ENCODE measurements around the gene PTPN2.
"Not testable (repeated sequence)": the region's sequence is repeated elsewhere in the genome, so short reads cannot be mapped to it uniquely, and the experiment has no call there.

Gene PTPN2

GRCh38 chr18:12901208-12901607 is 17.2 kb upstream of the PTPN2 start:
- in situ Hi-C loops (cut with HindIII; ENCODE audit: low pct_ligation_motif_present, low pct_unique_long_range_greater_than_20kb, low sequenced_read_pairs): loop anchor here (25.0 kb wide), 1 partner anchor 164 kb away; no protein-coding TSS in a partner anchor
- DNase-seq: not testable (repeated sequence)

- DNase-seq; in situ Hi-C loops (cut with HindIII; ENCODE audit: low pct_ligation_motif_present, low pct_unique_long_range_greater_than_20kb, low sequenced_read_pairs): not testable (repeated sequence)
Measured at GRCh38 chr18:12896784-12897333, 12.8 kb upstream of the PTPN2 start.

- no peak for DNase-seq
- in situ Hi-C loops (cut with HindIII; ENCODE audit: low pct_ligation_motif_present, low pct_unique_long_range_greater_than_20kb, low sequenced_read_pairs): no loop called here
Measured at GRCh38 chr18:12895626-12896025, 11.6 kb upstream of the PTPN2 start.

- in situ Hi-C loops (cut with HindIII; ENCODE audit: low pct_ligation_motif_present, low pct_unique_long_range_greater_than_20kb, low sequenced_read_pairs): no loop called here
- no peak for DNase-seq
Measured at GRCh38 chr18:12895014-12895413, 11.0 kb upstream of the PTPN2 start.

GRCh38 chr18:12891561-12891960 is 7.5 kb upstream of the PTPN2 start:
- in situ Hi-C loops (cut with HindIII; ENCODE audit: low pct_ligation_motif_present, low pct_unique_long_range_greater_than_20kb, low sequenced_read_pairs): no loop called here
- no peak for DNase-seq

- no peak for DNase-seq
- in situ Hi-C loops (cut with HindIII; ENCODE audit: low pct_ligation_motif_present, low pct_unique_long_range_greater_than_20kb, low sequenced_read_pairs): no loop called here
Measured at GRCh38 chr18:12890964-12891363, 6.9 kb upstream of the PTPN2 start.

- DNase-seq: peak; percentile 22
- in situ Hi-C loops (cut with HindIII; ENCODE audit: low pct_ligation_motif_present, low pct_unique_long_range_greater_than_20kb, low sequenced_read_pairs): no loop called here
Measured at GRCh38 chr18:12886498-12887126, 2.6 kb upstream of the PTPN2 start.

GRCh38 chr18:12885500-12885899 is 1.5 kb upstream of the PTPN2 start:
- in situ Hi-C loops (cut with HindIII; ENCODE audit: low pct_ligation_motif_present, low pct_unique_long_range_greater_than_20kb, low sequenced_read_pairs): no loop called here
- DNase-seq: no peak

- in situ Hi-C loops (cut with HindIII; ENCODE audit: low pct_ligation_motif_present, low pct_unique_long_range_greater_than_20kb, low sequenced_read_pairs): no loop called here
Measured at GRCh38 chr18:12884406-12885323, 628 bp upstream of the PTPN2 start.

GRCh38 chr18:12883372-12883683 is 709 bp downstream of the PTPN2 start:
- DNase-seq: peak; percentile 18
- in situ Hi-C loops (cut with HindIII; ENCODE audit: low pct_ligation_motif_present, low pct_unique_long_range_greater_than_20kb, low sequenced_read_pairs): no loop called here

More at GRCh38 chr18:12884406-12885323, 628 bp upstream of the PTPN2 start:
- no peak for DNase-seq

- DNase-seq: no peak
- in situ Hi-C loops (cut with HindIII; ENCODE audit: low pct_ligation_motif_present, low pct_unique_long_range_greater_than_20kb, low sequenced_read_pairs): no loop called here
Measured at GRCh38 chr18:12882453-12883371, 1.3 kb downstream of the PTPN2 start.

- no peak for DNase-seq
- in situ Hi-C loops (cut with HindIII; ENCODE audit: low pct_ligation_motif_present, low pct_unique_long_range_greater_than_20kb, low sequenced_read_pairs): no loop called here
Measured at GRCh38 chr18:12880541-12880910, 3.5 kb downstream of the PTPN2 start.

- in situ Hi-C loops (cut with HindIII; ENCODE audit: low pct_ligation_motif_present, low pct_unique_long_range_greater_than_20kb, low sequenced_read_pairs): no loop called here
Measured at GRCh38 chr18:12879840-12880540, 4.0 kb downstream of the PTPN2 start.

GRCh38 chr18:12874992-12875391 is 9.0 kb downstream of the PTPN2 start:
- in situ Hi-C loops (cut with HindIII; ENCODE audit: low pct_ligation_motif_present, low pct_unique_long_range_greater_than_20kb, low sequenced_read_pairs): not testable (repeated sequence)

More at GRCh38 chr18:12879840-12880540, 4.0 kb downstream of the PTPN2 start:
- no peak for DNase-seq

GRCh38 chr18:12873961-12874567 is 10.0 kb downstream of the PTPN2 start:
- DNase-seq; in situ Hi-C loops (cut with HindIII; ENCODE audit: low pct_ligation_motif_present, low pct_unique_long_range_greater_than_20kb, low sequenced_read_pairs): not testable (repeated sequence)

More at GRCh38 chr18:12874992-12875391, 9.0 kb downstream of the PTPN2 start:
- not testable (repeated sequence) for DNase-seq

GRCh38 chr18:12872408-12872807 is 11.6 kb downstream of the PTPN2 start:
- in situ Hi-C loops (cut with HindIII; ENCODE audit: low pct_ligation_motif_present, low pct_unique_long_range_greater_than_20kb, low sequenced_read_pairs): no loop called here

GRCh38 chr18:12868576-12868975 is 15.5 kb downstream of the PTPN2 start:
- in situ Hi-C loops (cut with HindIII; ENCODE audit: low pct_ligation_motif_present, low pct_unique_long_range_greater_than_20kb, low sequenced_read_pairs): no loop called here
- DNase-seq: no peak

More at GRCh38 chr18:12872408-12872807, 11.6 kb downstream of the PTPN2 start:
- DNase-seq: no peak

Measured in ACHN (cell line).